ENCODE results near the gene TRAPPC3L. TPM values are rescaled to one million over a fixed set of nuclear protein-coding genes. Genes with fewer than 3 reads are reported as not detected.

TRAPPC3L gene
- total and polyA plus RNA-seq, 9 of the 15 experiments (the other 6 are each of a cell fraction or from before 2014, with no cell fraction given): not detected

GRCh38 chr6:116500969-116501433, 44.5 kb downstream of the TRAPPC3L start (continued):
- TF ChIP-seq ZNF407 (IDR thresholded peaks at IDR 0.05; ENCODE audit: low read depth): no peak
- TF ChIP-seq SLC30A9 (CRISPR knock-in tag; IDR thresholded peaks at IDR 0.05): no peak
- TF ChIP-seq CHD2 (IDR thresholded peaks at IDR 0.05; ENCODE audit: low read depth, low read length): no peak
- 0 out of 2 replicates have a peak, but pooled peaks have one; percentile 10 for TF ChIP-seq NFE2 (IDR thresholded peaks at IDR 0.05; ENCODE audit: low read depth)
- TF ChIP-seq SOX6 (IDR thresholded peaks at IDR 0.05): 0 out of 2 replicates have a peak, but pooled peaks have one; percentile 21
- no peak for TF ChIP-seq ELK1 (CRISPR knock-in tag; IDR thresholded peaks at IDR 0.05)
- TF ChIP-seq HDAC2 (IDR thresholded peaks at IDR 0.05): peak; percentile 38; the same call in 1 of the 2 replicates
- peak; percentile 6; the same call in 1 of the 2 replicates for TF ChIP-seq JUND (IDR thresholded peaks at IDR 0.05; ENCODE audit: borderline replicate concordance, low read depth, low read length)
- TF ChIP-seq JUND (tag; IDR thresholded peaks at IDR 0.05; ENCODE audit: borderline replicate concordance, low read depth, low read length): no peak
- TF ChIP-seq E2F6 (IDR thresholded peaks at IDR 0.05; ENCODE audit: borderline replicate concordance in 1 of 2, extremely low read depth in 1 of 2, insufficient read depth in 1 of 2, insufficient read length in 1 of 2, low read depth in 1 of 2, low read length in 1 of 2, poor library complexity in 1 of 2, severe bottlenecking in 1 of 2): peak in 1 of 2 experiments; percentile 27
- TF ChIP-seq CBFA2T2 (conservative IDR thresholded peaks at IDR 0.05): no peak
- peak; percentile 22; the same call in 1 of the 2 replicates for TF ChIP-seq NCOR1 (IDR thresholded peaks at IDR 0.05)
- no peak for TF ChIP-seq ZNF277 (CRISPR knock-in tag; IDR thresholded peaks at IDR 0.05; ENCODE audit: borderline replicate concordance)
- TF ChIP-seq YBX1 (IDR thresholded peaks at IDR 0.05): no peak
- TF ChIP-seq TEAD4 (IDR thresholded peaks at IDR 0.05; ENCODE audit: low read length): peak; percentile 45; the same call in 1 of the 2 replicates
- no peak for TF ChIP-seq TEAD4 (CRISPR knock-in tag; IDR thresholded peaks at IDR 0.05; ENCODE audit: borderline replicate concordance)
- TF ChIP-seq CTBP1 (IDR thresholded peaks at IDR 0.05; ENCODE audit: borderline replicate concordance): peak; percentile 53; the same call in 1 of the 2 replicates
- TF ChIP-seq RNF2 (IDR thresholded peaks at IDR 0.05): 0 out of 2 replicates have a peak, but pooled peaks have one; percentile 30
